ENCODE results near the gene SPATA24.

SPATA24 gene

DNA sequence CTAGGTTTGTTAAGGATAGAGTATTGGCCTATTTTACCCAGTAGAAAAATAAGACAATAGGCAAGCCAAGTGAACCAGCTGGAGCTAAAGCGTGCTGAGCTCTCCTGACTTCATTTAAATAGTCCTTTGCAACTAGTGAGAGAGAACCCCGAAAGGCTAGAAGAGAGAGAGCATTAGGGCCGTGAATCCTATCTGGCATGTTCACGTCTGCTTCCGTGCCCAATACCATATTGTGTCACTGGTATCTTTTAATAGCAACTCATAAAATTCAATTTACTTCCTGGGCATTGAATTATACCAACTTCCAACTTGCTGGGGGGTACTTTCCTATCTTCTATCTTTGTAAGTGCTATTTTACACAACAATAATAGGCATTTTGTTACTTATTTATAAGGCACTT is 21.6 kb upstream of the SPATA24 start:
- H3K27ac ChIP-seq (ENCODE audit: low read length) = no peak overlapping the region
- no peaks in the 10 kb centered on the region for H3K9me3 ChIP-seq (ENCODE audit: insufficient read depth, low read length, severe bottlenecking)
- no peak overlapping the region for H3K9ac ChIP-seq (ENCODE audit: low read depth, low read length)
- peaks cover 19% of the 10 kb centered on the region; the same call in 1 of the 2 replicates for H3K36me3 ChIP-seq (ENCODE audit: insufficient read depth, low read length)
- H3K27me3 ChIP-seq (ENCODE audit: insufficient read depth, low read length, poor library complexity) = no peaks in the 10 kb centered on the region
- ATAC-seq (ENCODE audit: insufficient read depth, low read depth) = no peak
- H4K20me1 ChIP-seq (ENCODE audit: insufficient read depth, low read length) = no peaks in the 10 kb centered on the region
- no peak overlapping the region for H2AFZ ChIP-seq (ENCODE audit: low read depth, low read length)
- TF ChIP-seq, protein P1, sequence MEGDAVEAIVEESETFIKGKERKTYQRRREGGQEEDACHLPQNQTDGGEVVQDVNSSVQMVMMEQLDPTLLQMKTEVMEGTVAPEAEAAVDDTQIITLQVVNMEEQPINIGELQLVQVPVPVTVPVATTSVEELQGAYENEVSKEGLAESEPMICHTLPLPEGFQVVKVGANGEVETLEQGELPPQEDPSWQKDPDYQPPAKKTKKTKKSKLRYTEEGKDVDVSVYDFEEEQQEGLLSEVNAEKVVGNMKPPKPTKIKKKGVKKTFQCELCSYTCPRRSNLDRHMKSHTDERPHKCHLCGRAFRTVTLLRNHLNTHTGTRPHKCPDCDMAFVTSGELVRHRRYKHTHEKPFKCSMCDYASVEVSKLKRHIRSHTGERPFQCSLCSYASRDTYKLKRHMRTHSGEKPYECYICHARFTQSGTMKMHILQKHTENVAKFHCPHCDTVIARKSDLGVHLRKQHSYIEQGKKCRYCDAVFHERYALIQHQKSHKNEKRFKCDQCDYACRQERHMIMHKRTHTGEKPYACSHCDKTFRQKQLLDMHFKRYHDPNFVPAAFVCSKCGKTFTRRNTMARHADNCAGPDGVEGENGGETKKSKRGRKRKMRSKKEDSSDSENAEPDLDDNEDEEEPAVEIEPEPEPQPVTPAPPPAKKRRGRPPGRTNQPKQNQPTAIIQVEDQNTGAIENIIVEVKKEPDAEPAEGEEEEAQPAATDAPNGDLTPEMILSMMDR (IDR thresholded peaks at IDR 0.05; ENCODE audit: borderline replicate concordance, extremely low read depth, low read length, poor library complexity, severe bottlenecking) = no peak
- TF ChIP-seq EZH2 (IDR thresholded peaks at IDR 0.05; ENCODE audit: borderline replicate concordance, low read depth, low read length, severe bottlenecking) = no peak
- H3K4me2 ChIP-seq (ENCODE audit: insufficient read depth, low read length) = no peak overlapping the region
- no peaks in the 10 kb centered on the region for H3K4me1 ChIP-seq (ENCODE audit: insufficient read depth, low read length)
- no peak for DNase-seq
- H3K79me2 ChIP-seq (ENCODE audit: insufficient read depth, low read length) = no peaks in the 10 kb centered on the region
- H3K4me3 ChIP-seq (ENCODE audit: low read depth in 1 of 2, low read length in 2 of 2) = no peak overlapping the region

DNA sequence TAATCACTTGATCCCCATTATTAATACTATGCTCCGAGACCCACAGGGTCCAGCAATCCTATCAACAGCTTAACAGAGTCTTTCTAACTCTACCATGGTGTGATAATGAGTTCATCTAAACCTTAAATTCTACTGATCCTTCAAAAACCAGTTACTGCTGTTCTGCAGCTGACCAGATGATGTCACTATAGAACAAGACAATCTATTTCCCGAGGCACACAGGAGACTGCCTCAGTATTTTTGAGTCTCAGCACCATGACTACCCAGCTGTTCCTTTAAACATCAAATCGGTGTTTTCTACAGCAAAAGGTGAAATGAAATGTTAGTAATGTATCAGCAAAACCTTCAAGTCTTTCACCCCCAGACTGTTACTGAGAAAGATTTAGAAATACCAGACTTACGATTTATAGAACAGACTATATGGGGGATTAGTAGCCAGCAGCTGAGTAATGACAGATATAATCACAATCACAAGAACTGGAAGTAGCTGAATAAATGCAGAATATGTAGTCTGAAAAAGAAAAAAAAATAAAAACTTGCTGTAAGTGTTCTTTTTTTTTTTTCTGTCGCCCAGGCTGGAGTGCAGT is 18.5 kb upstream of the SPATA24 start:
- TF ChIP-seq EZH2 (IDR thresholded peaks at IDR 0.05; ENCODE audit: borderline replicate concordance, low read depth, low read length, severe bottlenecking) = no peak
- TF ChIP-seq, protein P1 (IDR thresholded peaks at IDR 0.05; ENCODE audit: borderline replicate concordance, extremely low read depth, low read length, poor library complexity, severe bottlenecking) = peak; percentile 99
- ATAC-seq (ENCODE audit: insufficient read depth, low read depth) = peak; percentile 97
- no peak overlapping the region for H2AFZ ChIP-seq (ENCODE audit: low read depth, low read length)

DNA sequence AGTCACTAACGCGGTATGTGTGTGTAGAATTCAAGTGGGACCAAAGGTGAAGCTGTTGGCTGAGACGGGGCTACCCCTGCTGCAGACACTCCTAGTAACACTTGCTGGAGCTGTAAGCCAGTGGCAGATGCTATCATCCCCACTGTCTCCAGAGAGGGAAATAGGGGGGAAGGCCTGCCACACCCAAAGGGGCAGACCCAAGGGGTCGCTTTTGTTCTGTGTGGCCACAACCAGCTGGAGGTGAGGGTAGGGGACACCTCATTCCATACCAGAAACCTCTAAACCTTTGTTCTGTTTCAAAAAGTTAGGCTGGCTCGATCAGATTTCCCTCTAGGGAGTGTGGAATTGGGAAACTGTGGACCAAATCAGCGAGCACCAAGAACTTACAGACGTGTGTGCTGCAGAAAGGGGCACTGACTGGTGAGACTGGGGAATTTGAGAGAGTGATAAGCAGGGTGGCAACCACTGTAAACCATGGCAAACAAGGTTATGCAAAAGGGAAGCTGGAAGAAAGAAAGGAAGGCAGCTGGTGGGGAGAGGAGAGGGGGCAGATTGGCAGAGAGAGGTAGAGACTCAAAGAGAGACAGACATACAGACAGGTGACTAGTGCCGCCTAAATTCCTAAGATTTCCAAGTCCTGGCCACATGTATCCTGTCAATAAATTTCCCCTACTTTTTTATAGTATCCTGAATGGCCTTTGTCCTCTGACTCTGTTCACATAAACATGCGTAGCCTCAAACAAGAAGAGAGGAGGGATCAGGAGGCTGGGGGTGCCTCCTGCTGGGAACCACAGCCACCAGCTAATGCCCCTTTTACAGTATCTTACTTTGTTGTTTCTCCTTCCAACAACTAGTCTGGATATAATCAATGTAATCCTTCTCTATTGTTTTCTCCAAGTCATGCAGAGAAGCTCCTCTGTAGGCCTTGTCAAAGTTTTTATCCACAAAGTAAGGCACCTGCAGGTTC is 15.6 kb upstream of the SPATA24 start:
- DNase-seq (no peak), ATAC-seq (ENCODE audit: insufficient read depth, low read depth) (no peak)
- Histone ChIP-seq H3K79me2 (ENCODE audit: insufficient read depth, low read length) (no peaks in the 10 kb centered on the region), H3K27me3 (ENCODE audit: insufficient read depth, low read length, poor library complexity) (no peaks in the 10 kb centered on the region), H2AFZ (ENCODE audit: low read depth, low read length) (no peak overlapping the region), H3K4me1 (ENCODE audit: insufficient read depth, low read length) (peaks cover 25% of the 10 kb centered on the region), H3K36me3 (ENCODE audit: insufficient read depth, low read length) (peaks cover 34% of the 10 kb centered on the region; the same call in 1 of the 2 replicates), H4K20me1 (ENCODE audit: insufficient read depth, low read length) (no peaks in the 10 kb centered on the region), H3K9me3 (ENCODE audit: insufficient read depth, low read length, severe bottlenecking) (no peaks in the 10 kb centered on the region), H3K27ac (ENCODE audit: low read length) (no peak overlapping the region), H3K9ac (ENCODE audit: low read depth, low read length) (no peak overlapping the region), H3K4me3 (ENCODE audit: low read depth in 1 of 2, low read length in 2 of 2) (no peak overlapping the region), H3K4me2 (ENCODE audit: insufficient read depth, low read length) (no peak overlapping the region)
- no peak for TF ChIP-seq EZH2 (IDR thresholded peaks at IDR 0.05; ENCODE audit: borderline replicate concordance, low read depth, low read length, severe bottlenecking)
- TF ChIP-seq, protein P1 (IDR thresholded peaks at IDR 0.05; ENCODE audit: borderline replicate concordance, extremely low read depth, low read length, poor library complexity, severe bottlenecking) = no peak

More for the DNA sequence above, 18.5 kb upstream of the SPATA24 start:
- H3K4me3 ChIP-seq (ENCODE audit: low read depth in 1 of 2, low read length in 2 of 2) = no peak overlapping the region
- no peaks in the 10 kb centered on the region for H3K4me1 ChIP-seq (ENCODE audit: insufficient read depth, low read length)
- H3K36me3 ChIP-seq (ENCODE audit: insufficient read depth, low read length) = peaks cover 44% of the 10 kb centered on the region; the same call in 1 of the 2 replicates
- H3K9ac ChIP-seq (ENCODE audit: low read depth, low read length) = no peak overlapping the region
- no peak overlapping the region for H3K27ac ChIP-seq (ENCODE audit: low read length)
- no peaks in the 10 kb centered on the region for H3K27me3 ChIP-seq (ENCODE audit: insufficient read depth, low read length, poor library complexity)
- peak; percentile 70 for DNase-seq
- no peaks in the 10 kb centered on the region for H3K9me3 ChIP-seq (ENCODE audit: insufficient read depth, low read length, severe bottlenecking)
- H3K79me2 ChIP-seq (ENCODE audit: insufficient read depth, low read length) = no peaks in the 10 kb centered on the region
- no peak overlapping the region for H3K4me2 ChIP-seq (ENCODE audit: insufficient read depth, low read length)
- H4K20me1 ChIP-seq (ENCODE audit: insufficient read depth, low read length) = no peaks in the 10 kb centered on the region
